ENCODE results near the gene SLC45A1. TPM values are rescaled to one million over a fixed set of nuclear protein-coding genes. Genes with fewer than 3 reads are reported as not detected.

SLC45A1 gene
- total and polyA plus RNA-seq, 5 experiments from 2014 or later, result 0.48 to 1.2 (median 0.98) TPM; not detected in 1

DNA sequence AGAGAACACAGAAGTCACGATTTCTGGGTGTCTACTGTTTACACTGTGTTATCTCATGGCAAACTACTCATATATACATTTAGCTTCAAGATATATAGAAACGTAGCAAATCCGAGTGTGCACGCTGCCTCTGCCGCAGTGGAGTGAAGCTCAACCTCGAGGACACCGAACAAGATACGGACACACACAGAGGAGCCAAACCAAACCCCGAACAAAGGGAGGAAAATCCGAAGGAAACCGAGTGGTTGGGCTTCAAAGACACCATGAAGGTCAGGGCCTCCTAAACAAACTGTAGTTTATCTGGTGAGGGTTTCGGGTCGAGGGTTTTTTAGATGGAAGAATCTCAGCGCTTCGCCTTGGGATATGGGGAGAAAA, 34.5 kb downstream of the SLC45A1 start:
- DNase-seq, result no peak
- POLR2A ChIA-PET, result interaction anchor here (0.6 kb wide), 1 partner anchor 180 kb away, joined by 5 read pairs; no protein-coding TSS in a partner anchor
- Mint-ChIP-seq H3K27ac (peak overlapping the region in 5 of 10 donors; percentile 18 to 88 (median 76)), H3K36me3 (peaks cover 0 to 40% (median 8%) of the 10 kb centered on the region in 3 donors), H3K9me3 (no peaks in the 10 kb centered on the region), H3K4me1 (peaks cover 4 to 7% (median 5%) of the 10 kb centered on the region in 4 donors), H3K4me3 (no peak overlapping the region), H3K27me3 (peaks cover 0 to 9% (median 0%) of the 10 kb centered on the region in 5 donors)
- no peak for ATAC-seq

DNA sequence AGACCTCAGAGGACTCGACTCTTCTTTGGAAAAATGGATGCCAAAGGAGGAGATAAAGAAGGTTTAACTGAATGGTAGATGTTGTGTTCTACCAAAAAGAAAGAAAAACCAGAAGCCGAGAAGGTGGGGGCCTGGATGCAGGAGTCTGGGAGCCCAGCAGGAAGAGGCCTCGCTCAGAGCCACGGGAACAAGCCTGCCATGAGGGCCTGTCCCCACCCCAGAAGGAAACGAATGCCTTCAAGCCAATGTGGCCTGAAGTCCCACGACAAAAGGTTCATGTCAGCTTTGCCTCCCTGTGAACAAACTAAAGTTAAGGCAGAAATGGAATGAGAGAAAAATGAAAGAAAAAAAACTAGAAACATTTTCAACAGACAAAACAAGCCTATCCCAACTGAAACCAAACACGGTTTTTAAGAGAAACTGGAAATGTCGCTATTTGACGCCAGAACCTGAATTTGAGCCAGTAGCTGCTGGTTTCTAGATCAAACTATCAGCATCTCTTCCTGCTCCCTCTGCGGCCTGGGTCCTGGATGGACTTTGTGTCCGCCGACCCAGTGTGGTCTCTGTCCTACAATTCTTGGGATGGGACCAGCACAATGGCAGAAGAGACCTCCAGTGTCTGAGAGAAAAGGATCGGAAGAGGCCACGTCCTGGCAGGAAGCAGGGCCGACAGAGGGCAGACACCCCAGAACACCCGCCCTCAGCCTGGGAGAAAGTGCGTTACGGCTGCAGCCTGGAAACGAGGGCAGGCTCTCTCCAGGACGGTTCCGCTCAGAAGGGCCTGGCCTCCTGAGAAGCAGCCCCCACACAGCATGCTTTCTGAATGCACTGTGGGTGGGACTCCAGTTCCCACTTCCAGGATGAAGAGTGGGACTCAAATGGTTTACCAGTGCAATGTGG, 35.2 kb downstream of the SLC45A1 start:
- no peaks in the 10 kb centered on the region for H3K9me3 Mint-ChIP-seq
- ATAC-seq (no peak), DNase-seq (no peak)
- no peak overlapping the region for H3K4me3 Mint-ChIP-seq
- POLR2A ChIA-PET, result no interaction called here
- peaks cover 4 to 8% (median 6%) of the 10 kb centered on the region in 4 donors for H3K4me1 Mint-ChIP-seq
- H3K36me3 Mint-ChIP-seq, result peaks cover 0 to 47% (median 8%) of the 10 kb centered on the region in 3 donors
- H3K27me3 Mint-ChIP-seq, result peaks cover 0 to 9% (median 0%) of the 10 kb centered on the region in 5 donors
- H3K27ac Mint-ChIP-seq, result peak overlapping the region in 5 of 10 donors; percentile 18 to 88 (median 63)

DNA sequence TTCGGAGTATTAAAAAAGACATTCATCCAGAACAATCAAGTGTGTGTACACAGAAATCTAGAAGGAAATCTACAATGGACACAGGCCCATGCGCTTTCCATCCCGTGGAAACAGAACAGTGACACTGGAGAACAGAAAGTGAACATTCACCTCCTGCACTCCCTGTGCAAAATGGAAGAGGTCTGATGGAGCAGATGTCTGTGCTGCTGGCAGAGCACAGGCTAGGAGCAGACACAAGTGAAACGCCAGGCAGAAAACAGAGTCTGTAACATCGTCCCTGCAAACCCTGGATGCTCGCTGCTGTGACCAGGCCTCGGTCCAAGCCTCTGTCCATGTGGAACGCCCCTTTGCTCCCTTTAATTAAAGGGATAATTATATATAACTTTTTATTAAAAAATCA, 36.1 kb downstream of the SLC45A1 start:
- Mint-ChIP-seq H3K9me3 (no peaks in the 10 kb centered on the region), H3K4me1 (peaks cover 0 to 6% (median under 1%) of the 10 kb centered on the region in 4 donors), H3K4me3 (peak overlapping the region in 1 of 10 donors; percentile 23), H3K27me3 (peaks cover 0 to 3% (median 0%) of the 10 kb centered on the region in 5 donors), H3K27ac (no peak overlapping the region), H3K36me3 (peaks cover 0 to 55% (median 8%) of the 10 kb centered on the region in 3 donors)
- no peak for ATAC-seq
- POLR2A ChIA-PET, result no interaction called here
- DNase-seq, result no peak

DNA sequence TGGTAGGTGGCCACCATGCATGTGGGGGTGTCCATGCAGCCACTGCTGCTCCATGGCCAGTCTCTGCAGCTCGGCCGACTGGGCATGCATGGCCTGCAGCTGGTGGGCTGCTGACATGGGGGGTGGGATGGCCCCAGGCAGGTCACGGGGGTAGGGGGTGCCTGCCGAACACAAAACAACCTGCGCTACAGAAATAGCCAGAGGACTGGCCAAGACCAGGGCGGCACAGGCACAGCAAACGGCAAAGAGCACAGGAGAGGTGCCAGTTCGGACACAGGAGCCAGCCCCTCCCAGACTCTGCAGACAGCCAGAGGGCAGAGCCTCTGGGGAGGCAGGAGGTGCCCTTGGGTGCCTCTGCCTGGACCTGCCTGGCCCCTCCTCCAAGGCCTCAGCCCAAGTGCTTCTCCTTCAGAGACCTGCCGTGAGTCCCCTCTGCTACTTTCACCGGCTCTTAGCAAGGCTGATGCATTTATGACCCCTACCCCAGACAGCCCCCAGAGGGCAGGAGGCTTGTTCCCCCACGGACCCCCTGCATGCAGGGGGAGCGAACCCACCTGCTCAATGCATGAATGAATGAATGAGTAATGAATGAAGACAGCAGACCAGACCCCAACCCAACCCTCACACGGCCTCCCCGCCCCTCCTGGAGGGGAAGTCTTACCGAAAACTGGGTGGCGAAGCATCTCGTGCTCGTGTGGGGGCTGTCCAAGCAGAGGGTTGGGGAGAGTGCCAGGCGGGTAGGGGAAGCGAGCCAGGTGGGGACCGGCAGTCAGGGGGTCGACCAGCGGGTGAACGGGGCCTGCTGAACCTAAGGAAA, 37.7 kb downstream of the SLC45A1 start:
- Mint-ChIP-seq H3K36me3 (peaks cover 0 to 57% (median 10%) of the 10 kb centered on the region in 3 donors), H3K27ac (peak overlapping the region in 3 of 10 donors; percentile 5 to 36 (median 35)), H3K9me3 (no peaks in the 10 kb centered on the region), H3K27me3 (no peaks in the 10 kb centered on the region), H3K4me1 (peaks cover 0 to 6% (median 0%) of the 10 kb centered on the region in 4 donors), H3K4me3 (no peak overlapping the region)
- POLR2A ChIA-PET, result no interaction called here
- no peak for DNase-seq
- no peak for ATAC-seq

DNA sequence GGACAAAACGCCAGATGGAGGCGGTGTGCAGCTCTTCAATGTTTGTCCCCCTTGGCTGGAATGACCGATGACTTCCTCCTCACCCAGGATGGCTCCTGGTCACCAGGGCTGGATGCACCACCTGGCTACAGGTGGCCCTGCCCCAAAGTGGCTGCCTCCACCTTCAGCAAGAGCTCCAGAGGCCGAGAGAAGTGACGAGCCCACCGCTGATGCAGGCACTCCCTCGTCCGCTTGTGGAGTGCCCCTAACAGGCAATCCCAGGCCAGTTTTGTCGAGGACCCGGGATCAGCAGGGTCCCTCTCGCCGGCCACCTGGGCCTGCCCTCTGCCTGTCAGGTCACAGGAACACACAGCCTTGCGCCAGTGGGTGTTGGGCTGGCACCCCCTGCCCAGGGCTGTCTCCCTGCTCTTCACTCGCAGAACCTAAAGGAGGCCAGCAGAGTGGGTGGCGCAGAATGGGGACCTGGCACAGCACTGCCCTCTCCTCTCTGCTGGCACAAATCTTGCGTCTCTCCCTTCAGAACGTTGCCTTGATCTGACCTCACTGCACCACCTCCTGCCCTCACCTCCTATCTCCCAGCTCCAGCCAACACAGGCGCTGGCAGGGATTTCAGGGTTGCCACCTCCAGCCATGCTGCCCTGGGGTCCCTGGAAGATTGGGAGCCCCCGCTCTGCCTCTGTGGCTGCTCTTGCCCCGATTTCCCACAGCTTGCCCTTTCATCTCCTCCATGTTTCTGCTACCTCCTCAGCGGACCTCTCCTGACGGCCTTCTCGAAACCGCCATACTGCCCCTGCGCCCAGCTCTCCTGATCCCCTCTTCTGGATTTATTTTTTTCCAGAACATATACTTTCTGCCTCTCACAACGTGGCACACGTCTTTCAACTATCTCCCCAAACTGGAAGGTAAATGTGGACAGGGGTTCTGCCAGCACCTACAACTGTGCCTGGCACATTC, 38.6 kb downstream of the SLC45A1 start:
- no peak for ATAC-seq
- H3K4me3 Mint-ChIP-seq, result peak overlapping the region in 1 of 10 donors; percentile 30
- H3K27ac Mint-ChIP-seq, result peak overlapping the region in 8 of 10 donors; percentile 31 to 85 (median 64)
- POLR2A ChIA-PET, result no interaction called here
- H3K4me1 Mint-ChIP-seq, result peaks cover 0 to 6% (median 0%) of the 10 kb centered on the region in 4 donors
- no peaks in the 10 kb centered on the region for H3K27me3 Mint-ChIP-seq
- no peaks in the 10 kb centered on the region for H3K9me3 Mint-ChIP-seq
- no peak for DNase-seq
- peaks cover 0 to 61% (median 10%) of the 10 kb centered on the region in 3 donors for H3K36me3 Mint-ChIP-seq

DNA sequence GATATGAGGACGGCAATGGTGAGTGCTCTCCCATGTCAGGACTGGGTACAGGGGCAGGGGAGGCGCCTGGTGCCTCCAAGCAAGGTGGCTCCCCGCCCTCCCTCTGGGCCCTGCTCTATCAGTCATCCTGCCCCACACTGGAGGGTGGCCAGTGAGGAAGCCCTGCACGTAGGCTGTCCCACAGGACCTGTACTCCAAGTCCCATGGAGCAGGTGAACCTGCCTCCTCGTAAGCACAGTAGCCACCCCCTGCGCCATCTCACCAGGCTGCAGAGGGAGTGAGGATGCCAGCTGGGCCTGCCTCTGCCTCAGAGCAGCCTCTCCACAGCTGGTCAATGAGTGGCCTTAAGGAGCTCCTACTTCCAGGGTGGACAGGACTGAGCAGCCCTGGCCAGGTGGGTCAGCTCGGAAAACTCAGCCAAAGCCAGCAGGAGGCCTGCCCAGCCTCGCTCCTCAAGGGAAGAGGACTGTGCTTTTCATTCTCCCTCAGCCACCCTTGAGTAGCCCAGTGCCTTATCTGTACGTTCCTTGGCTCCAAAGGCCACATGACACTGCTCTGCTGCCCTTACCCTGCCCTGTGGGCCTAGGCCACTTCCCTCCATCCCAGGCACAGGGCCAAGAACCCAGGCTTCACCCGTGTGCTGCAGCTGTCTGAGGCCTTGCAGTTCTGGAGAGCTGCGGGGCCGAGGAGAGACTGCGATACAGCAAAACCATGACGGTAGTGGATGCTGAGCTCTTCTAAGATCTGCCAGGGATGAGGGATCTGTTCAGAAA, 39.6 kb downstream of the SLC45A1 start:
- H3K4me3 Mint-ChIP-seq, result peak overlapping the region in 1 of 10 donors; percentile 29
- peaks cover 0 to 7% (median 0%) of the 10 kb centered on the region in 4 donors for H3K4me1 Mint-ChIP-seq
- DNase-seq (no peak), ATAC-seq (no peak)
- POLR2A ChIA-PET, result no interaction called here
- peak overlapping the region in 3 of 10 donors; percentile 19 to 54 (median 53) for H3K27ac Mint-ChIP-seq
- no peaks in the 10 kb centered on the region for H3K9me3 Mint-ChIP-seq
- no peaks in the 10 kb centered on the region for H3K27me3 Mint-ChIP-seq
- H3K36me3 Mint-ChIP-seq, result peaks cover 0 to 68% (median 10%) of the 10 kb centered on the region in 3 donors

DNA sequence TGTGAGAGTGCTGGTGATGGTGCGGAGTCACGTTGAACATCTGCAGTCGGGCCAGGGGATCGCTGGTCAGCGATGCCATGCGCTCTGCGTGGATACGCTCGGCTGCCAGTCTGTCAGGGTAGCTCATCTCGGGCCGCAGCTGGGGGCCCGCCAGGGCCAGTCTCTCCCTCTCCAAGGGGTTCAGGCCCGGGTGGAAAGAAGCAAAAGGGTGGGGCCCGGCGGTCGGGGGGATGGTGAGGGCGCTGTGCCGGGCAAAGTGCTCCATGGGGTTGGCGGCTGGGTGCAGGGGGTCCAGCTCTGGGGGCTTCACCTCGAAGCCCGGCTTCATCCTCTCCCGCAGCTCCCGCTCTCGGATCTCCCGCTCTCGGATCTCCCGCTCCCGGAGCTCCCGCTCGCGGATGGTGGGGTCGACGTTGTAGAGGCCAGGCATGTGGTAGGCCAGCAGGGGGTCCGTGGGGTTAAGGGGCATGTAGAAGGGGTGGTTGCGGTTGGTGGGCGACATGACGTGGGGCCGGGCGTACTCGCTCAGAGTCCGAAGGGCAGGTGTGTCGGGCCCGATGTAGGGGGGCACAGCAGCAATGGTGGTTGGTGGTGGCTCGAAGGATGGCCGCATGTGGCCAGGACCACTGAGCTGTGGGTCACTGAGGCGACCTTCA, 40.5 kb downstream of the SLC45A1 start:
- POLR2A ChIA-PET, result interaction anchor here (1.2 kb wide), 1 partner anchor 12 kb away, joined by 3 read pairs; no protein-coding TSS in a partner anchor
- peaks cover 0 to 7% (median 0%) of the 10 kb centered on the region in 4 donors for H3K4me1 Mint-ChIP-seq
- ATAC-seq (no peak), DNase-seq (no peak)
- H3K36me3 Mint-ChIP-seq, result peaks cover 0 to 67% (median 10%) of the 10 kb centered on the region in 3 donors
- H3K9me3 Mint-ChIP-seq, result no peaks in the 10 kb centered on the region
- H3K4me3 Mint-ChIP-seq, result peak overlapping the region in 2 of 10 donors; percentile 29 to 30
- no peak overlapping the region for H3K27ac Mint-ChIP-seq
- no peaks in the 10 kb centered on the region for H3K27me3 Mint-ChIP-seq

DNA sequence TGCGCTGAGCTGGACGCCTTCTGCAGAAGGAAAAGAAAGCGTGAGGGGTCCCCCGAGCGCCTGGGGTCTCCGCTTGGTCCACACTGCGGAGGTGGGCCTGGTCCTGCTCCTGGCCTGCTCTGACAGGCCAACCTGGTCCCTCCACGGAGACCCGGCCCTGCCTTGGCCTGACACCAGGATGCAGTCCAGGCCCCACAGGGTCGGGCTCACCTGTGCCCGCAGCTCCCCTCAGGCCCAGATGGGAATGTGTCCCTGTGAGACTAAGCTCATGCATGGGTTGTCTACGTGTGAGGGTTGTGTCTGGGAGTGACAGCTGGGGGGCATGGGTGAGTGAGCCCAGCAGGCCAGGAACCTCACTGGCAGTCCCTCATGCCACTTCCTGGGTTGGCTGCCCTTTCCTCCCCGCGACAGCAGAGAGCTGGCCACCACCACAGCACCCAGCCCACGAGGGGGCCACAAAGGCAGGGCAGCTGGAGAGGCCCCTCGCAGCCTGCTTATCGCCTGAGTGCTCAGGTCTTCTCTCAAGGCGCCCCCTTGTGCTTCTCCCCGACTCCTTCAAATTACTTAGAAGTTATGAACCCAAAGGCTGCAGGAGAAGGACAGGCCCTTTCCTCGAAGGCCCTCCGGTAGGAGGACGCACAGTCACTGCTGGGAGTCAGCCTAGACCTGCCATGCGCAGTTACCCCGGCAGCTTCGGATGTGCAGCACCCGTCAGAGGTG, 41.1 kb downstream of the SLC45A1 start:
- Mint-ChIP-seq H3K27ac (no peak overlapping the region), H3K9me3 (no peaks in the 10 kb centered on the region), H3K4me1 (peaks cover 0 to 7% (median 0%) of the 10 kb centered on the region in 4 donors), H3K27me3 (no peaks in the 10 kb centered on the region), H3K4me3 (no peak overlapping the region), H3K36me3 (peaks cover 0 to 66% (median 8%) of the 10 kb centered on the region in 3 donors)
- POLR2A ChIA-PET, result interaction anchor here (1.2 kb wide), 1 partner anchor 12 kb away, joined by 3 read pairs; no protein-coding TSS in a partner anchor
- no peak for DNase-seq
- ATAC-seq, result no peak

DNA sequence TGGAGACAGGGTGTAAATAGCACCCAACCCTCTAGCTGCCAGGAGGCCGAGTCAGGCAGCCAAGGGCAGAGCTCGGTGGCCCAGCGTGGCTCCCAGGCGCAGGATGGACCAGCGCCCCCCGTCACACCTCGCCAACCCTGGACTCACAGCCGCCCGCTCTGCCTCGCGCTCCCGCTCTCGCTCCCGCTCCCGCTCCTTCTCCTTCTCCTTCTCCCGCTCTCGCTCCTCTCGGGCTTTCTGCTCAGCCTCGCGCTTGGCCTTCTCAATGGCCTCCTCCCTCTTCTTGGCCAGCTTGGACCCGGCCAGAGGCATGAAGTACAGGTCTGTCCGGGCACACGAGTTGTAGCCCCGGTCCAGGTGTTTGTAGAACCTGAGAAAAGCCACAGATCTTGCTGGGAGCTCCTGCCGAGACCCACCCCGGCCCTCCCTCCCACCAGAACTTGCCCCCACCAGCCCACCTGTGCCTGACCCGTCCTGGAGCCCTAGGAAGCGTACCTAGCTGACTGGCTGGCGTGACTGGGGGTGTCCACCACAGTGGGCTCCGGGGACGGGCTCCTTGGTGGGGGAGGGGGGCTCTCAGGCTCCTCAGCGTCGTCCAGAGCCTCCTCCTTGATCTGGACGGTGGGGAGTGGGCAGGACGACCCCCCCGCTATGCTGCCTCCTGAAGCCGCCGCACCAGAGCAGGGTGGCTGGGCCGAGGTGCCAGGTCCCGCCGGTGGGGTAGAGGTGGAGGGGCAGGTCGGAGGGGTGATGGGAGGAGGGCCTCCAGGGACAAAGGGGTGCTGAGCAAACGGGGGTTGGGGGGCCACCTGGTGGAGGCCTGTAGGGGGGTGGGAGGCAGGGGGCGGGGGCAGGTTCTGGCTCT, 41.9 kb downstream of the SLC45A1 start:
- Mint-ChIP-seq H3K4me1 (peaks cover 0 to 7% (median under 1%) of the 10 kb centered on the region in 4 donors), H3K36me3 (peaks cover 0 to 63% (median 8%) of the 10 kb centered on the region in 3 donors), H3K9me3 (no peaks in the 10 kb centered on the region), H3K27ac (peak overlapping the region in 1 of 10 donors; percentile 56), H3K4me3 (no peak overlapping the region), H3K27me3 (no peaks in the 10 kb centered on the region)
- DNase-seq, result no peak
- POLR2A ChIA-PET, result interaction anchor here (1.2 kb wide), 1 partner anchor 11 kb away, joined by 3 read pairs; no protein-coding TSS in a partner anchor
- ATAC-seq, result no peak
